Subcutaneous preadipocyte (primary cell): ENCODE data around the gene FLVCR1. TPM values are rescaled to one million over a fixed set of nuclear protein-coding genes. Genes with fewer than 3 reads are reported as not detected.

Experiments
- small RNA-seq: library from RNA; depleted of rRNA; stranded (forward); fragments of <200 nt; gene quantifications from one replicate; pipeline ENCODE3, GENCODE V24; 2012
- total RNA-seq: library from RNA; depleted of rRNA; stranded (reverse); fragments of >200 nt; gene quantifications from 2 replicates; pipeline ENCODE4 v1.2.3, GENCODE V29; 2012

Gene FLVCR1
- total RNA-seq, result 5.9 and 15.2 TPM in 2 replicates

GRCh38 chr1:212857992-212858460 lies at the start of gene FLVCR1:
Gene FLVCR1 (plus strand): TSS chr1:212858275. CDS start chr1:212858453, 178 bp downstream.

GRCh38 chr1:212847549-212847948 lies 10.5 kb upstream of the FLVCR1 start, which contains the start of gene SPATA45:
Gene SPATA45 (minus strand): TSS chr1:212847649. CDS start chr1:212836149, 11,500 bp downstream.

Small RNAs within 50 kb of the gene (small RNA-seq; reads per million reads assigned to genes)
- gene AC104333.1 (not detected), gene AC104333.2 (not detected)

Other genes with a start within 250 kb of the FLVCR1 start
- 1.2 and 3.3 TPM in 2 replicates for gene ATF3, start 249.5 kb upstream of the FLVCR1 start, total RNA-seq
- 3.1 and 4.0 TPM in 2 replicates for gene BATF3, start 158.4 kb upstream of the FLVCR1 start, total RNA-seq
- gene NSL1, start 66.5 kb upstream of the FLVCR1 start, total RNA-seq, result 28.7 and 33.4 TPM in 2 replicates
- 12.9 and 19.1 TPM in 2 replicates for gene TATDN3, start 66.4 kb upstream of the FLVCR1 start, total RNA-seq
- not detected in 2 replicates for gene SPATA45, start 10.6 kb upstream of the FLVCR1 start, total RNA-seq
- under 0.01 TPM in 2 replicates for gene VASH2, start 92.3 kb downstream of the FLVCR1 start, total RNA-seq
- gene ANGEL2, start 157.6 kb downstream of the FLVCR1 start, total RNA-seq, result 46.7 and 53.8 TPM in 2 replicates
- 21.7 and 31.3 TPM in 2 replicates for gene RPS6KC1, start 193.0 kb downstream of the FLVCR1 start, total RNA-seq